DMS153 treated with DMSO at 0.1 percent for 48 hours (cell line): Measurements from ENCODE around the gene GPX4.

Experiments
- DNase-seq: peaks from one replicate; lab custom pipeline; 2025; ENCODE audit not compliant: unreplicated experiment; lab: John Stamatoyannopoulos, UW

GPX4 gene

GRCh38 chr19:1068009-1069001 is 35.5 kb upstream of the GPX4 start:
- DNase-seq: no peak

DNA sequence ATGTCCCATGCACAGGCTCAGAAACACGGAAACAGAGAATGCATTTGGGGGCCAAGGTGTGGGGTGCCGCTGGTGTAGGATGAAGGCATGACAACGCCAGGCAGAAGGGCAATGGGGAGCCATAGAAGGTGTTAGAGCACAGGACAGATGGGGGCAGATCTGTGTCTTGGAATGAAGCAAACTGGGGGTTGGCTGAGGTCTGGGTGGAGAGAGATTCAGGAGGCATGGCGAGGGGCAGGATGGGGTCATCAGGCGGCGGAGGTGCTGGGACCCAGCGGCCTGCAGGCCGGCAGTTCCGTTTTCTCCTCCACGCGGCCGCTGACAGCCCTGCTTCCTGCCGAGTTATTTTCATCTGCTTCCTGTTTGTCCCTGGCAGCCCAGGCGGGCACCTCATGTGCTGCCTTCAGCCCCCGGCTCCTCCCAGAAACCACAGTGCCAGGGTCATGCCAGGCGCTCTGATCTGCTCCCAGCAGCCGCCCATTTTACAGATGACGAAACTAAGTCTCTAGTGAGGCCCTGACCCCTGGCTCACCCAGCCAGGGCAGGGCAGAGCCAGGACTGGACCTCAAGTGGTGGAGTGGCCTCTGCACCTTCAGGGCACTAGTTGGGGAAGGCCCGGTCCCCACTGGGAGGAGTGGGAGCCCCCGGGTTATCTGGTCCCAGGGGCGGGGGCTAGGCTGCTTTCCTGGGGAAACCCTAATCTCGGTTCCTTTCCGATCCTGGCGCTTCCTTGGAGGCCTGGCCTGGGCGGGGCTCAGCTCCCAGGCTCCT is 34.6 kb upstream of the GPX4 start:
- DNase-seq: no peak

GRCh38 chr19:1070576-1070930 is 33.2 kb upstream of the GPX4 start:
- no peak for DNase-seq

- no peak for DNase-seq
These were observed 32.6 kb upstream of the GPX4 start for GRCh38 chr19:1070931-1071791.

- DNase-seq: no peak
These were observed 31.3 kb upstream of the GPX4 start for GRCh38 chr19:1072371-1073015.

DNA sequence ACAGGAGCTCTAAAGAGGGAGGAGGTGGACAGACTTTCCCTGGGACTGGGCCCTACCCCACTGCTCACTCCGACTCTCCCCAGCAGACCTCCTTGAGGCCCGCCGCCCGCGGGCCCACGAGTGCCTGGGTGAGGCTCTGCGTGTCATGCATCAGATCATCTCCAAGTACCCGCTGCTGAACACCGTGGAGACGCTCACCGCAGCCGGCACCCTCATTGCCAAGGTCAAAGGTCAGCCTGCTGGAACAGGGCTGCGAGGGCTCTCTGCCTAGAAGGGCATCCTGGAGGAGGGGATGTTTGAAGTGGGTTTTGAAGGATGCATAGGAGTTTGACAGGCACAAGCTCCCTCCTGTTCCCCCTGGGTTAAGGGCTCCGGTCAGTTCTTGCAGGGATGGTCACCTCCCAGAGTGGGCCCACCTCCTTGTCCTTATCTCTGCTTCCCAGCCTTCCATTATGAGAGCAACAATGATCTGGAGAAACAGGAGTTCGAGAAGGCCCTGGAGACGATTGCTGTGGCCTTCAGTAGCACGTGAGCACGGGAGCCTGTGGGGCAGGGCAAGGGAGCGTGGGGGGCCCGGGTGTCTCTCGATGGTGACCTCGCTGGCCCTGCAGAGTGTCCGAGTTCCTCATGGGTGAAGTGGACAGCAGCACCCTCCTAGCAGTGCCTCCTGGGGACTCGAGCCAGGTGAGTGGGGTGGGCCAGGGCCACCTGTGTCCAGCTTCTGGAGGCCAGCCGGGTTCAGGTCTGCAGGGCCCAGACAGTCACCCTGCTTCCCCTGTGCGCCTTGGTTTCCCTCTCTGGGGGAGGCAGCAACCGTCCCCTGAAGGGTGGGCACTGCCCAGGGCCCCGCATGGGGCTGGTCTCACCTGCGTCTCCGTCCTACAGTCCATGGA is 30.5 kb upstream of the GPX4 start:
- DNase-seq: no peak

GRCh38 chr19:1073956-1074517 is 29.8 kb upstream of the GPX4 start:
- DNase-seq: no peak

- peak; percentile 31 for DNase-seq
These were observed 29.1 kb upstream of the GPX4 start for GRCh38 chr19:1074544-1075283.

DNA sequence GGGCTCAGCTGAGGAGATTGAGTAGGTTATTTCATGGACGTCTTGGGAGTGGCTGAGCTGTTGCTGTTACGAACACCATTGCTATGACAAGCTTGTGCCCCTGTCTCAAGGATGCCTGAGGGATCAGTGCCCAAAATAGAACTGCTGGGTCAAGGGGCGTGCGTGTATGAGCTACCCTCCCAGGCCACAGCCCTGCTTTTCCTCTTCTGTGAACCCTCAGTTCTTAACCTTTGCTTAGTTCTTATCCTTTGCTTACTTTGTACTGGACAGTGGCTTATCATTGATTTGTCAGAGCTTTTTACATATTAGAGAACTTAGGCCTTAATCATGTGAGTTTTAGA is 27.8 kb upstream of the GPX4 start:
- no peak for DNase-seq

DNA sequence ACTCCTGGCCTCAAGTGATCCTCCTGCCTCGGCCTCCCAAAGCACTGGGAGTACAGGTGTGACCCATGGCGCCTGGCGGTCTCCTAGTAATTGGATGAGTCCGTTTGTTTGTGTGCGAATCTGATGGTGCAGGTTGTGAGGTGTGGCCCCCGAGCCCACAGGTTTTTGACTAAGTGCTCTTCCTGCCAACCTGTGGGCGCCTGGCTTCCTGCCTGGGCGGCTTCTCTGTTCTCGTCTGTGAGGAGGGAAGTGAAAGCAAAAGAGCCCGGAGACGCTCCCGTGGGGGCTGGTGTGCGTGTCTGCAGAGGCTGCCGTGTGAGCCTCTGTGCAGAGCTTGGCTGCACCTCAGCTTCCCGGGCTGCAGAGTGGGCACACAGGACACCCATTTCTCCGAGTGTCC is 26.8 kb upstream of the GPX4 start:
- no peak for DNase-seq

- no peak for DNase-seq
These were observed 24.2 kb upstream of the GPX4 start for GRCh38 chr19:1079566-1080111.

DNA sequence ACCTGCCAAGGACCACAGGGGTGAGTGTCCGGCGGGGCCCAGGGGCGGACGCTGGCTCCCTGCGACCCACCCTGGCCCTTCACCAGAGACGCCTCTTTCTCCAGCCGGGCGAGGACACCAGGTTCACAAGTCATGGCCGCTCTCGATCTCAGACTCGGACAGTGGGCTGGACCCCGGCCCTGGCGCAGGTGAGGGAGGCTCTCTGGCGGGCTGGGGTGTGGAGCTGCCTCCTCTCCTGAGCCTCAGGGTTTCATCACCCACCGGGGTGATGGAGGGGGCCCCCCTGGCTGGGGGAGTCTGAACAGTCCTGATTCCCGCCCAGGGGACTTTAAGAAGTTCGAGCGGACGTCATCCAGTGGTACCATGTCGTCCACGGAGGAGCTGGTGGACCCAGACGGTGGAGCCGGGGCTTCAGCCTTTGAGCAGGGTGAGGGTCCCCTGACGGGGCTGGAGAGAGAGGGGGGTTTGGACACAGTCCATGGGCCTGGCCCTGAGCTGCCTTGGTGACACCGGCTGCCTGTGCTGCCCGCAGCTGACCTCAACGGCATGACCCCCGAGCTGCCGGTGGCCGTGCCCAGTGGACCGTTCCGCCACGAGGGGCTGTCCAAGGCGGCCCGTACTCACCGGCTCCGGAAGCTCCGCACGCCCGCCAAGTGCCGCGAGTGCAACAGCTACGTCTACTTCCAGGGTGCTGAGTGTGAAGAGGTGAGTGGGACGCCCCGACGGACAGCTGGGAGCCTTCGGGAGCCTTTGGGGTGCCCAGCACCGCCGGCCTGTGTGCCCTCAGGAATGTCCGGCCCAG is 23.2 kb upstream of the GPX4 start:
- no peak for DNase-seq

GRCh38 chr19:1081301-1082164 is 22.3 kb upstream of the GPX4 start:
- DNase-seq: no peak

DNA sequence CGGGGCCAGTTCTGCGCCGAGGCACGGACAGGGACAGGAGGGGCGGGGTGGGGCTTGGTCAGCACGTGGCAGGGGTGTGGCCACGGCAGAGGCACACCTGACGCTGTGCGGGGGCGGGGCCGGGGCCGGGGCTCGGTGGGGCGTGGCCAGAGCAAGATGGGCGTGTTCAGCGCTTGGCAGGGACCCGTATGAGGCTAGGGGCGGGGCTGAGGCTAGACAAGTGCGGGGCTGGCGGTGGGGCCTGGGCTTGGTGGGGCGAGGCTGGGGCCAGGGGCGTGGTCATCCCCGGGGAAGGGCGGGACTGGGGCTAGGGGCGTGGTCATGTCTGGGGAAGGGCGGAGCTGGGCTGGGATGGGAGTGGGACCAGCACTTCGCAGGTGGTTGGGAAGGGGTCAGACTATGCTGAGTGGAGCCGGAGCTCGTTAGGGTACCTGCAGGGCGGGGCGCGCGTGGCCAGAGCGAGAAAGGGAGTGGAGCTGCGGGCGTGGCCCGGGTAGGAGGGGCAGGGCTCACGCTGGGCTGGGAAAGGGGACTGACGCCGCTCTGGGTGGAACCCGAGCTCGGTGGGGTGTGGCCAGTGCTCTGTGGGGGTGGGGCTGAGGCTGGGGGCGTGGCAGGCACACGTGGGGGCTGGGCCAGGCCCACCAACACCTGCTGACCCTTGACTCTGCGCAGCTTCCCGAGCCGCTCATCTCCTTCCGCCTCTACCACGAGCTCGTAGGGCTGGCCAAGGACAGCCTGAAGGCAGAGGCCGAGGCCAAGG is 21.4 kb upstream of the GPX4 start:
- peak; percentile 50 for DNase-seq

DNA sequence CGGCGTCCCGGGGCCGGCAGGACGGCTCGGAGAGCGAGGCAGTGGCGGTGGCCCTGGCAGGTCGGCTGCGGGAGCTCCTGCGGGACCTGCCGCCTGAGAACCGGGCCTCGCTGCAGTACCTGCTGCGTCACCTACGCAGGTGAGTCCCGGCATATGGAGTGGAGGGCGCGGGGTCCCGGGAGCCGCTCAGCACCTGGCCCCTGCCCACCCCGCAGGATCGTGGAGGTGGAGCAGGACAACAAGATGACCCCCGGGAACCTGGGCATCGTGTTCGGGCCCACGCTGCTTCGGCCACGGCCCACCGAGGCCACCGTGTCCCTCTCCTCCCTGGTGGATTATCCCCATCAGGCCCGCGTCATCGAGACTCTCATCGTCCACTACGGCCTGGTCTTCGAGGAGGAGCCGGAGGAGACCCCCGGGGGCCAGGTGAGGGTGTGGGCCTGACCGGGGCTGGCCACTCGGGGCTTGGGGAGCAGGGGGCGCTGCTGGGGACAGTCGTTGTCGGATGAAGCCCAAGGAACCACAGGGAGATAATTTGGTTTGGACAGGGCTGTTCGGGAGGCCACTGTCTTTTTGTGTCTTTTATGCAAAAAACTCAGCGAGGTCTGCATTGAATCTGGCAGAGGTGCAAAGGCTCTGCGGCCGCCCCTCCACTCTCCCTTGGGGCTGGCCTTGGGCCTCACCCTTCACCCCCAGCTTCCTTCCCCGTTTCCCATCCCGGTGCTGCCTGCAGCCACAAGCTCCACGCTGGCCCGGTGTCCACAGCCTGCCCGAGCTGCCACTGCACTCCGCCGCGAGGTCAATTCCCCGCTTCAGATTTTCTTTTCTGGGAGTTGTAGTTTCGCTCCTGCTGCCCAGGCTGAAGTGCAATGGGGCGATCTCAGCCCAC is 20.6 kb upstream of the GPX4 start:
- DNase-seq: no peak
